OCI-M2 (cell line): ENCODE results near the gene HEATR5A.
"Not testable (repeated sequence)": the region's sequence is repeated elsewhere in the genome, so short reads cannot be mapped to it uniquely, and the experiment has no call there.

Source experiments
- DNase-seq: peaks from one replicate; lab custom pipeline; 2025; ENCODE audit not compliant: unreplicated experiment; lab: John Stamatoyannopoulos, UW

HEATR5A gene

GRCh38 chr14:31331395-31331794, 89.0 kb downstream of the HEATR5A start:
- DNase-seq, result not testable (repeated sequence)

GRCh38 chr14:31329876-31330521, 90.4 kb downstream of the HEATR5A start:
- not testable (repeated sequence) for DNase-seq

GRCh38 chr14:31326111-31326510, 94.2 kb downstream of the HEATR5A start:
- DNase-seq, result no peak

GRCh38 chr14:31323419-31323818, 96.9 kb downstream of the HEATR5A start:
- no peak for DNase-seq

GRCh38 chr14:31320922-31321766, 99.2 kb downstream of the HEATR5A start:
- no peak for DNase-seq

GRCh38 chr14:31320216-31320615, 100.1 kb downstream of the HEATR5A start:
- DNase-seq, result no peak

GRCh38 chr14:31319701-31320100, 100.6 kb downstream of the HEATR5A start:
- no peak for DNase-seq

- no peak for DNase-seq
Observed at GRCh38 chr14:31312934-31313333, 107.4 kb downstream of the HEATR5A start.

GRCh38 chr14:31312370-31312769, 108.0 kb downstream of the HEATR5A start:
- DNase-seq, result not testable (repeated sequence)

GRCh38 chr14:31307618-31308017, 112.7 kb downstream of the HEATR5A start:
- DNase-seq, result no peak

- no peak for DNase-seq
Observed at GRCh38 chr14:31307198-31307597, 113.2 kb downstream of the HEATR5A start.

GRCh38 chr14:31303654-31304053, 116.7 kb downstream of the HEATR5A start:
- DNase-seq, result no peak

- no peak for DNase-seq
Observed at GRCh38 chr14:31300883-31301282, 119.5 kb downstream of the HEATR5A start.

- DNase-seq, result no peak
Observed at GRCh38 chr14:31300296-31300695, 120.1 kb downstream of the HEATR5A start.

GRCh38 chr14:31297701-31298344, 122.5 kb downstream of the HEATR5A start:
- DNase-seq, result no peak

- DNase-seq, result no peak
Observed at GRCh38 chr14:31297112-31297511, 123.2 kb downstream of the HEATR5A start.

- no peak for DNase-seq
Observed at GRCh38 chr14:31294746-31295405, 125.5 kb downstream of the HEATR5A start.

GRCh38 chr14:31292937-31293616, 127.3 kb downstream of the HEATR5A start:
- no peak for DNase-seq

GRCh38 chr14:31291210-31291609, 129.1 kb downstream of the HEATR5A start:
- no peak for DNase-seq

GRCh38 chr14:31287294-31287972, 132.9 kb downstream of the HEATR5A start:
- no peak for DNase-seq
